ENCODE results near the gene ARID5B.

ARID5B gene

GRCh38 chr10:61984803-61985418, 83.4 kb downstream of the ARID5B start:
- Histone ChIP-seq H3K27ac (ENCODE audit: low read length) (no peak overlapping the region), H3K4me3 (ENCODE audit: low read length in 2 of 2) (no peak overlapping the region), H3K27me3 (ENCODE audit: control insufficient read depth in 1 of 2, insufficient read depth in 2 of 2, low read length in 2 of 2) (no peaks in the 10 kb centered on the region), H3K9ac (ENCODE audit: low read length in 2 of 2) (no peak overlapping the region), H3K4me1 (ENCODE audit: control insufficient read depth, insufficient read depth, low read length) (peaks cover 5% of the 10 kb centered on the region), H3K9me3 (ENCODE audit: control insufficient read depth in 2 of 2, low read length in 2 of 2) (no peaks in the 10 kb centered on the region), H3K36me3 (ENCODE audit: control insufficient read depth in 2 of 2, insufficient read depth in 2 of 2, low read length in 2 of 2) (no peaks in the 10 kb centered on the region)

DNA sequence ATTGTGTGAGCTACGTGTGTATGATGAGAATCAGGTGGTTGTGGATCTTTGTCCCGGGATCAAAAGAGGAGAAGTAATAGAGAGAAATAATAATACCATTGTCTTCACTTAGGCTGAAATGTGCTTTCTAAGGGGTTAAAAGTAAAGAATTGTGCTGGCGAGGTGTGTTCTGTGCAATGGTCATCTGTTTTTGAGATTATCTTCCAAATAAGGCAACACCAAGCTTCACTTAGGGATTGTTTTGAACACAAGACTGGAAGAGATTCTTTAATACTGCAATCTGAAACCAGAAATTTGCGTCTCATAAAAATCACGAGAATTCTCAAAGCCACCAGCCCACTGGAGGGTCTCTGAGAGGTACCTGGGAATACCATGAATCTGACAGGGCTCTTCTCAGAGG, 84.2 kb downstream of the ARID5B start:
- Histone ChIP-seq H3K4me1 (ENCODE audit: control insufficient read depth, insufficient read depth, low read length) (peaks cover 2% of the 10 kb centered on the region), H3K9ac (ENCODE audit: low read length in 2 of 2) (no peak overlapping the region), H3K9me3 (ENCODE audit: control insufficient read depth in 2 of 2, low read length in 2 of 2) (no peaks in the 10 kb centered on the region), H3K27me3 (ENCODE audit: control insufficient read depth in 1 of 2, insufficient read depth in 2 of 2, low read length in 2 of 2) (no peaks in the 10 kb centered on the region), H3K4me3 (ENCODE audit: low read length in 2 of 2) (no peak overlapping the region), H3K27ac (ENCODE audit: low read length) (no peak overlapping the region), H3K36me3 (ENCODE audit: control insufficient read depth in 2 of 2, insufficient read depth in 2 of 2, low read length in 2 of 2) (no peaks in the 10 kb centered on the region)

DNA sequence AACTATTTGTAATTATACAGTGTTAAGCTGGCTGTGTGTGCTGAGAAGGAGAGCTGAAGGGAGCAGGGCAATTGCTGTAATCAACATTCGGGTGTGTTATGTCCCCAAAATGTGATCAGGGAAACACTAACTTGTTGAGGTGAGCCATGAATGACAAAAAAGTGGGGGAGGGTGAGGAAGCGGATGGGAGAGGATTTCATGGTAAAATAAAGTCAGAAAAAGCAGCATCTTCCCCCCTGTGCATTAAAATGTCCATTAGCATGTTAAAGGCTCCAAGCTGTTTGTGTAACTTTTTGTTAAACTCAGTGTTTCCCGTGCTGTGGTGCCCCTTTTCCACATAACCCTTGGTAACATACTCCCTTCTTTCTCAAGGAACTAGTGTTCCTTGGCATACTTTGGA, 84.9 kb downstream of the ARID5B start:
- Histone ChIP-seq H3K36me3 (ENCODE audit: control insufficient read depth in 2 of 2, insufficient read depth in 2 of 2, low read length in 2 of 2) (no peaks in the 10 kb centered on the region), H3K9me3 (ENCODE audit: control insufficient read depth in 2 of 2, low read length in 2 of 2) (no peaks in the 10 kb centered on the region), H3K27ac (ENCODE audit: low read length) (peak overlapping the region; percentile 19), H3K27me3 (ENCODE audit: control insufficient read depth in 1 of 2, insufficient read depth in 2 of 2, low read length in 2 of 2) (no peaks in the 10 kb centered on the region), H3K4me3 (ENCODE audit: low read length in 2 of 2) (no peak overlapping the region), H3K4me1 (ENCODE audit: control insufficient read depth, insufficient read depth, low read length) (no peaks in the 10 kb centered on the region), H3K9ac (ENCODE audit: low read length in 2 of 2) (no peak overlapping the region)

- no peaks in the 10 kb centered on the region for H3K9me3 ChIP-seq (ENCODE audit: control insufficient read depth in 2 of 2, low read length in 2 of 2)
- no peak overlapping the region for H3K9ac ChIP-seq (ENCODE audit: low read length in 2 of 2)
- H3K27ac ChIP-seq (ENCODE audit: low read length): peak overlapping the region; percentile 19
- no peaks in the 10 kb centered on the region for H3K27me3 ChIP-seq (ENCODE audit: control insufficient read depth in 1 of 2, insufficient read depth in 2 of 2, low read length in 2 of 2)
- no peak overlapping the region for H3K4me3 ChIP-seq (ENCODE audit: low read length in 2 of 2)
- H3K36me3 ChIP-seq (ENCODE audit: control insufficient read depth in 2 of 2, insufficient read depth in 2 of 2, low read length in 2 of 2): no peaks in the 10 kb centered on the region
- no peaks in the 10 kb centered on the region for H3K4me1 ChIP-seq (ENCODE audit: control insufficient read depth, insufficient read depth, low read length)
Measured at GRCh38 chr10:61986788-61987492, 85.4 kb downstream of the ARID5B start.

DNA sequence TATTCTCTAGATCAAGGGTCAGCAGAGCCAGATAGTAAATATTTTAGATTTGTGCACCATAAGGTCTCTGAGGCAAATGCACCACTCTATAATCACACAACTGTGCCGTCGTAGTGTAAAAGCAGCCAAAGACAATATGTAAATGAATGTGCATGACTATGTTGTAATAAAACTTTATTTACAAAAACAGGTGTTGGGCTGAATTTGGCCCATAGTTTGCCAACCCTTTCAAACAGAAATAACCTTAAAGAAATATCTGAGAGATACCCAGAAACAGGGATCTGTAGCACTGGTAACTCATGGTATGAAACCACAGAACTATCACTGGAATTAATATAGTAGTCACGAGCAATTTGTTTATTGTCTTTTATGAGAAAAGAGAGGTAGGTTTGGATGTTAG, 86.0 kb downstream of the ARID5B start:
- peak overlapping the region; percentile 19 for H3K27ac ChIP-seq (ENCODE audit: low read length)
- H3K36me3 ChIP-seq (ENCODE audit: control insufficient read depth in 2 of 2, insufficient read depth in 2 of 2, low read length in 2 of 2): no peaks in the 10 kb centered on the region
- no peaks in the 10 kb centered on the region for H3K4me1 ChIP-seq (ENCODE audit: control insufficient read depth, insufficient read depth, low read length)
- H3K9me3 ChIP-seq (ENCODE audit: control insufficient read depth in 2 of 2, low read length in 2 of 2): no peaks in the 10 kb centered on the region
- H3K9ac ChIP-seq (ENCODE audit: low read length in 2 of 2): peak overlapping the region in 1 of 2 donors; percentile 27
- H3K27me3 ChIP-seq (ENCODE audit: control insufficient read depth in 1 of 2, insufficient read depth in 2 of 2, low read length in 2 of 2): no peaks in the 10 kb centered on the region
- H3K4me3 ChIP-seq (ENCODE audit: low read length in 2 of 2): peak overlapping the region; percentile 18 to 54

GRCh38 chr10:61987951-61988379, 86.5 kb downstream of the ARID5B start:
- Histone ChIP-seq H3K4me3 (ENCODE audit: low read length in 2 of 2) (peak overlapping the region; percentile 18 to 54), H3K27me3 (ENCODE audit: control insufficient read depth in 1 of 2, insufficient read depth in 2 of 2, low read length in 2 of 2) (no peaks in the 10 kb centered on the region), H3K36me3 (ENCODE audit: control insufficient read depth in 2 of 2, insufficient read depth in 2 of 2, low read length in 2 of 2) (no peaks in the 10 kb centered on the region), H3K9ac (ENCODE audit: low read length in 2 of 2) (peak overlapping the region in 1 of 2 donors; percentile 27), H3K4me1 (ENCODE audit: control insufficient read depth, insufficient read depth, low read length) (no peaks in the 10 kb centered on the region), H3K27ac (ENCODE audit: low read length) (peak overlapping the region; percentile 19), H3K9me3 (ENCODE audit: control insufficient read depth in 2 of 2, low read length in 2 of 2) (no peaks in the 10 kb centered on the region)

GRCh38 chr10:61989995-61990760, 88.7 kb downstream of the ARID5B start:
- Histone ChIP-seq H3K36me3 (ENCODE audit: control insufficient read depth in 2 of 2, insufficient read depth in 2 of 2, low read length in 2 of 2) (no peaks in the 10 kb centered on the region), H3K4me3 (ENCODE audit: low read length in 2 of 2) (no peak overlapping the region), H3K27ac (ENCODE audit: low read length) (no peak overlapping the region), H3K9me3 (ENCODE audit: control insufficient read depth in 2 of 2, low read length in 2 of 2) (no peaks in the 10 kb centered on the region), H3K4me1 (ENCODE audit: control insufficient read depth, insufficient read depth, low read length) (peaks cover 4% of the 10 kb centered on the region), H3K27me3 (ENCODE audit: control insufficient read depth in 1 of 2, insufficient read depth in 2 of 2, low read length in 2 of 2) (no peaks in the 10 kb centered on the region), H3K9ac (ENCODE audit: low read length in 2 of 2) (no peak overlapping the region)

GRCh38 chr10:61990761-61991135, 89.2 kb downstream of the ARID5B start:
- H3K4me3 ChIP-seq (ENCODE audit: low read length in 2 of 2): no peak overlapping the region
- H3K9ac ChIP-seq (ENCODE audit: low read length in 2 of 2): no peak overlapping the region
- no peak overlapping the region for H3K27ac ChIP-seq (ENCODE audit: low read length)
- H3K9me3 ChIP-seq (ENCODE audit: control insufficient read depth in 2 of 2, low read length in 2 of 2): no peaks in the 10 kb centered on the region
- H3K36me3 ChIP-seq (ENCODE audit: control insufficient read depth in 2 of 2, insufficient read depth in 2 of 2, low read length in 2 of 2): no peaks in the 10 kb centered on the region
- H3K27me3 ChIP-seq (ENCODE audit: control insufficient read depth in 1 of 2, insufficient read depth in 2 of 2, low read length in 2 of 2): no peaks in the 10 kb centered on the region
- peaks cover 4% of the 10 kb centered on the region for H3K4me1 ChIP-seq (ENCODE audit: control insufficient read depth, insufficient read depth, low read length)

GRCh38 chr10:61991166-61991565, 89.7 kb downstream of the ARID5B start:
- Histone ChIP-seq H3K4me1 (ENCODE audit: control insufficient read depth, insufficient read depth, low read length) (peaks cover 4% of the 10 kb centered on the region), H3K27me3 (ENCODE audit: control insufficient read depth in 1 of 2, insufficient read depth in 2 of 2, low read length in 2 of 2) (no peaks in the 10 kb centered on the region), H3K4me3 (ENCODE audit: low read length in 2 of 2) (no peak overlapping the region), H3K9ac (ENCODE audit: low read length in 2 of 2) (no peak overlapping the region), H3K36me3 (ENCODE audit: control insufficient read depth in 2 of 2, insufficient read depth in 2 of 2, low read length in 2 of 2) (no peaks in the 10 kb centered on the region), H3K27ac (ENCODE audit: low read length) (no peak overlapping the region), H3K9me3 (ENCODE audit: control insufficient read depth in 2 of 2, low read length in 2 of 2) (no peaks in the 10 kb centered on the region)

DNA sequence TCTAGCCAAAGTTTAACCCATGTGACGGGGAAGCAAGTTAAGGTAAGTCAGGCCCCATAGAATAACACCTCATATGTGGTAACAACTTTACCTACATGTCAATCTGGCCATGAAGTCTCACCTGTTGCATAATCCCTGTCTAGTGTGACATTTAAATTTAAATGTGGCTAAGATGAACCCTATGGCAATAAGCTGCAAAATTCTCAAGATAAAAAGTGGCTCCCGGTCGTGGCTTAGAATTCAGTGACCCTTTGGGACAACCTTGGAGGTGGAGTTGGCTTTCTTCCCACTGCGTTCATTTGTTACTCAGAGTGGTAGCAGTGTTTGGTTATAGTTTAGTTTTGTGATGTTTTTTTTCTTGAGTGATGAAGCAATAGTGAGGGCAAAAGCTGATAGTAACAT, 90.6 kb downstream of the ARID5B start:
- Histone ChIP-seq H3K4me3 (ENCODE audit: low read length in 2 of 2) (no peak overlapping the region), H3K4me1 (ENCODE audit: control insufficient read depth, insufficient read depth, low read length) (peaks cover 4% of the 10 kb centered on the region), H3K9me3 (ENCODE audit: control insufficient read depth in 2 of 2, low read length in 2 of 2) (no peaks in the 10 kb centered on the region)

More for the DNA sequence above, 90.6 kb downstream of the ARID5B start:
- Histone ChIP-seq H3K9ac (ENCODE audit: low read length in 2 of 2) (peak overlapping the region in 1 of 2 donors; percentile 30), H3K27me3 (ENCODE audit: control insufficient read depth in 1 of 2, insufficient read depth in 2 of 2, low read length in 2 of 2) (no peaks in the 10 kb centered on the region), H3K27ac (ENCODE audit: low read length) (peak overlapping the region; percentile 1), H3K36me3 (ENCODE audit: control insufficient read depth in 2 of 2, insufficient read depth in 2 of 2, low read length in 2 of 2) (no peaks in the 10 kb centered on the region)
